K562 (cell line): ENCODE results near the gene EPSTI1. TPM values are rescaled to one million over a fixed set of nuclear protein-coding genes. Genes with fewer than 3 reads are reported as not detected.

Source experiments
- E2F6 ChIP-seq, 2 experiments: IDR thresholded peaks; 2 replicates each; pipeline ENCODE4 v1.6.1; 2011; ENCODE audit warnings: borderline replicate concordance in 1 of 2, control low read depth in 1 of 2, low read depth in 1 of 2, low read length in 1 of 2, mild to moderate bottlenecking in 1 of 2, mixed read lengths in 1 of 2, moderate library complexity in 1 of 2; ENCODE audit not compliant: insufficient read depth in 1 of 2, insufficient read length in 1 of 2, poor library complexity in 1 of 2, severe bottlenecking in 1 of 2; ENCODE audit errors: extremely low read depth in 1 of 2
- MGA ChIP-seq: fragments of 450-650 bp; IDR thresholded peaks from 2 replicates; pipeline ENCODE4 v1.6.1; 2016; ENCODE audit warnings: mild to moderate bottlenecking, moderate library complexity
- NR2C1 ChIP-seq, 2 experiments: fragments of 450-650 bp; IDR thresholded peaks; 2 replicates each; pipeline ENCODE4 v1.6.1; 2017; ENCODE audit warnings: mild to moderate bottlenecking in 2 of 2, antibody characterized with exemption in 1 of 2, inconsistent platforms in 1 of 2, missing compliant biosample characterization in 1 of 2, missing genetic modification characterization in 1 of 2
- ZKSCAN8 ChIP-seq: fragments of 200-800 bp; sonication (Bioruptor generic); IDR thresholded peaks from 2 replicates; pipeline ENCODE4 v1.6.1; 2016; ENCODE audit warnings: missing genetic modification characterization, missing compliant biosample characterization
- polyA plus RNA-seq, 8 experiments: library from polyadenylated mRNA; depleted of rRNA in 4 of 8; stranded (reverse) in 5 of 8; unstranded in 3 of 8; fragments of >200 nt; fragmentation: Nextera tagmentation in 2 of 8; fragmentation: Illumina TruSeq in 1 of 8; extraction: Ambion mirVana in 2 of 8; extraction: Trizol in 1 of 8; gene quantifications; 2 replicates each; pipeline versions ENCODE4 v1.2.1 to v1.2.3, GENCODE V29; 2011 to 2014; ENCODE audit warnings: inconsistent platforms in 1 of 8, missing spikeins in 1 of 8
- total RNA-seq, 7 experiments: library from RNA; depleted of rRNA in 6 of 7; stranded (reverse); fragments of >200 nt in 6 of 7; fragmentation: Illumina TruSeq in 2 of 7; extraction: Trizol in 2 of 7; gene quantifications; 2 replicates each; pipeline versions ENCODE4 v1.2.1 to v1.2.3, GENCODE V29; 2011 to 2021; ENCODE audit warnings: low replicate concordance in 1 of 7

EPSTI1 gene
- total and polyA plus RNA-seq, 9 of the 15 experiments (the other 6 are each of a cell fraction or from before 2014, with no cell fraction given) = 0.18 to 1.0 TPM; not detected in 7

- peak; percentile 37; the same call in 1 of the 2 replicates for TF ChIP-seq MGA
- TF ChIP-seq E2F6 (IDR thresholded peaks at IDR 0.05; ENCODE audit: borderline replicate concordance in 1 of 2, extremely low read depth in 1 of 2, insufficient read depth in 1 of 2, insufficient read length in 1 of 2, low read depth in 1 of 2, low read length in 1 of 2, poor library complexity in 1 of 2, severe bottlenecking in 1 of 2) = peak in 1 of 2 experiments; percentile 38
- TF ChIP-seq ZKSCAN8 (CRISPR knock-in tag) = no peak
- TF ChIP-seq NR2C1 (IDR thresholded peaks at IDR 0.05) = peak; percentile 58
- no peak for TF ChIP-seq NR2C1 (tag; IDR thresholded peaks at IDR 0.05)
These were observed 31.4 kb upstream of the EPSTI1 start, which contains the start of gene DNAJC15 (continued) for GRCh38 chr13:43023289-43023963.
